ENCODE data around the gene CNTN5.
A peak's percentile ranks its signal among the peaks of the same experiment; 100 is the strongest.
"Not testable (repeated sequence)": the region's sequence is repeated elsewhere in the genome, so short reads cannot be mapped to it uniquely, and the experiment has no call there.

Gene CNTN5

DNA sequence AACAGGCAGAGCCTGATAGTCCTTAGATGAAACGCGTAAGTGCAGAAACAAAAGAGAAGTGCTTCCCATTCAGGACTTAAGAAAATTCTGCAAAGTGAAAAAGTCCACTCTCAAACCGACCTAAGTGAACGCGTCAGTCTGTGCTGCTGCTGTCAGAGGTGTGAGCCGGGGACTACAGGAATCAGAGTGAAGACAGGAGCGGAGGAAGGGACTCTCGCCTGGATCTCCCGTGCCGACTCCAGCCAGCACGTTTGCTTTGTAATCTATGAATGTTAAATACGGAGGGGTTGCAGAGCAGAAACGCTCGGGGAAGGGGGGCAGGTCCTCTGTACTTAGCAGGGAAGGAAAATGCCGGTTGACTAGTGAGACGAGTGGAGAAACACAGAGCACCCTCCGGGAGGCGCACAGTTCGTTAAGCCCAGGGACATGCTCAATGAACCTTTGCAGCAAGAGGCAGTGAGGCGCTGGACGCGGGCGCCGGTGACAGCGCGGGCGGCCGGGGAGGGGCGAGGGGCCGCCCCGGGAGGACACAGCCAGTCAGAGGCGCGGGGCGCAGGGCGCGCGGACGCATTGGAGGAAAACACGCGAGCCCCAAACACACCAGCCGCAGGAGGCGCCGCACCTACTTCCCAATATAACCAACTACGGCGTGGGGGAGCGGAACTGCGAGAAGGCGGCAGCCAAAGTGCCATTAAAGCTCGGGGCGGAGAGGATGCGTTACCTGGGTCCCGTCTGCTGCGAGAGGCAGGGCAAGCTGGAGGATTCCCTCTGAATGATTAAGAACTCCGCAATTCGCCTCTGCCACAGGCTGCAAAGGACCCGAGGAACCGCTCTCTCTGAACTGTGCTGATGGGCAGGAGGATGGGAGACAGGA, at the start of gene CNTN5:
Gene CNTN5 (plus strand): TSS at position 598 of the 874 bp plus-strand sequence.
- no peak for DNase-seq

DNA sequence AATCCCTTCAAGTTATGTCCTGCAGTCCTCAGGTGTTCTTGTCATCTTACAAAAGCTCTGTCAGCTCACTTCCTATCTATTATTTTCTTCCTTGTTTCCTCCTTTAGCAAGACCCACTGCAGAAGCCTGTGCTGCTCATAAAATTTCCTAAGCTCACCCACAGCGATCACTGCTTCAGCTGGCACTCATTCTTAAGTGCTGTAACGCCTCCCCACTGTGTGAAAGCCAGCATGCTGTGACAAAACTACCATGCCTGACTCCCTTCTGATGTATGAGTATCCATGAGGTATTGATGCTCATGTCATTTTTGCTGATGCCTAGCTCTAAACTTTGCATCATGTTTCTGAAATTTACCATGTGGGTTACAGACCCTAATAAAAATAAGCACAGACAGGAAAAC, 41.5 kb upstream of the CNTN5 start:
- DNase-seq = no peak

DNA sequence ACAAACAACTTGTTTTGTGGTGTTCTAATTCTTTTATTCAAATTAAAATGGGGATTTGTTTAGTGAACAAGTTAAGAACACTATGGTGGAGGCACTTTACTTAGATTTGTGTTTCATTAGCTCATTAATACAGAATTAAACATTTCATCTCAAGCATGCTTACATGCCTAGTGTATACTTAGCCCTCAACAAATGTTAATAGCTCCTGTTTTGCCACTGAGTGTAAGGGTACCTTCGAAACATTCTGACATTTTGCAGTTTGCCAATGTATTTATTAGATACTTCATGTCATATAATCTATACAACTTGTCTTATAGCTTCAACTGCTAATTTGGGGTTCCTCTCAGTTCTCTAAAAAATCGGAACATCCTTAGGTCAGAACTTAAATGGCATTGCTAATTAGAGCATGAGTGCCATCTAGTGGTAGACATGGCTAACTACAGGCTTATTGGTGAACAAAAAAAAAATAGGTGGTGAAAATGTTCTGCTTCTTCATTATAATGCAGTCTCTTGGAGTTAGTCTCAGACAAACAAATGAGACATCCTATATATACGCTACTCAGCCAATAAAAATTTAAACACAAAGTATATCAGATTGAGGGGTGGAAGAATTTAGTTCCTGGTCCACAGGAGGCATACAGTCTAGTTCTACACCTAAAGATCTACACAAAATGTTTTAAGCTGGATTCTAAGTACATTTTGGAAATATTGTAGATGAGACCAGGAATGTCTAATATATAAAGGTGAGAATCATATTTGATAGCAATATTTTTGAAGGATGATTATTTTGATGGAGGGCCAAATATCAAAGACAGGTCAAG, 4.9 kb upstream of the CNTN5 start:
- DNase-seq = peak; percentile 58

DNA sequence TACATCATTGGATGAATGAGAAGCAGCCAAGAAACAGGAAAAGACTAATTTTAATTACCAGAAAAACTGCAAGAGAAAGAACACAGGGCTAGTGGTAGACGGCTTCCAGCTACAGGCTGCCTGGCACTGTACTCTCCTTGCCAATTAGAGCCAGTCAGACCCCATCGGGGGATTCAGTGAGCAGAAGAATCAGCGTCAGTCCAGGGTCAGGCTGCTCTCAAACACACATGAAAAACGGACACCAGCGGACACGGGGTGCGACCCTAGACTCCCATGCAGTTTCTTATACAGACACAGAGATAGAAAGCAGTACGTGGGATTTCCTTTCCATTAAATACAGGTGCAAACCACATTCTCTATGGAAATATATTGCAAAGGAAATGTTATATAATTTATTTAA, 1.1 kb upstream of the CNTN5 start:
- DNase-seq = no peak

DNA sequence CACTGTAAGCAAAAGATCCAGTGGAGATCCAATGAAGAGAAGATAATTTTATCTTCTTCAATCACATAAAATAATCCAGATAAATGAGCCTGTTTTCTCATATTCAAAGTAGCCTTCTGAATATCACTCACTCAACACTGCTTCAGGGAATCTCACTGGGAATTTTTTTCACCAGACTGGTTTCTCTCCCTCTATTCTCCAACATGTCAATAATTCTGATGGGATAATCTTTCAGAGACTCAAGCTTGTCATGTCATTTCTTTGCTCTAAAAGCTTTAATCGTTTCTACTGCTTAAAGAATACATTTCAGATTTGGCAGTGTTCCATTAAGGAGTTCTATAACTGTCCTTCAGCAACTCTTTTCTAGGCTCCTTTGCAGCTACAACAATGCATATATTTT, 16.3 kb downstream of the CNTN5 start:
- DNase-seq = no peak

DNA sequence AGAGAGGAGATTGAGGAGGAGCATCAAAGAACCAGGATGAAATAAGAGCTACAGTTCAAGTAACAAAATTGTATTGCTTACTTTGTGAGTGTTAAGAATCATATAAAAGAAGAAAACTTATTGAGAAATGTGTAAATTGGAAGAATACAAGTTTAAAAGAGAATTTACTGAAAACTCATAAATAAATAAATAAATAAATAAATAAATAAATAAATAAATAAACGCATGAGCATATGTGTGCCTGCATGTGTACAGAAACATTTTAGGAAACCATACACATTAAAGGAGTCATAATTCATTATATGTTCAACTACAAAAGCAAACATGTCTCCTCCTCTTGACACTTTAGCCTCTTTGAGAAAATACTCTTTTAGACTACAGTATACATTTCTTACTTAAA, 42.6 kb downstream of the CNTN5 start:
- DNase-seq = no peak

DNA sequence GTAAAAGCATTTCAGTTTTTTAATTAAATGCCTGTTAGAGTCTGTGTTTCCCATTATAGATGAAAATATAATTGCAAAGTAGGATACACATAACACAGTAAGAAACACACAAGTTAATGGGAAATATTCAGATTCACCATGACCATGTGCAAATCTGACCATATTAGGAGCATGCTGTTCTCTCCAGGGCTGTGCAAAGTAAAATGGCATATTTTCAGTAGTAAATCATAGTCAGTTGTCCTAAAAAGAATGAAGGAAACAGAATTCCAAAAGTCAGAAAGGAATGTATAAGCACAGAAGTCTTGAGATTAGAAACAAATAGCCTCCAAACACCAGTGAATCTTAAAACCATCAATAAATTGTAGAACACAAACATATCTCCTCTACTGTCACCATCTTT, 44.4 kb downstream of the CNTN5 start:
- no peak for DNase-seq

DNA sequence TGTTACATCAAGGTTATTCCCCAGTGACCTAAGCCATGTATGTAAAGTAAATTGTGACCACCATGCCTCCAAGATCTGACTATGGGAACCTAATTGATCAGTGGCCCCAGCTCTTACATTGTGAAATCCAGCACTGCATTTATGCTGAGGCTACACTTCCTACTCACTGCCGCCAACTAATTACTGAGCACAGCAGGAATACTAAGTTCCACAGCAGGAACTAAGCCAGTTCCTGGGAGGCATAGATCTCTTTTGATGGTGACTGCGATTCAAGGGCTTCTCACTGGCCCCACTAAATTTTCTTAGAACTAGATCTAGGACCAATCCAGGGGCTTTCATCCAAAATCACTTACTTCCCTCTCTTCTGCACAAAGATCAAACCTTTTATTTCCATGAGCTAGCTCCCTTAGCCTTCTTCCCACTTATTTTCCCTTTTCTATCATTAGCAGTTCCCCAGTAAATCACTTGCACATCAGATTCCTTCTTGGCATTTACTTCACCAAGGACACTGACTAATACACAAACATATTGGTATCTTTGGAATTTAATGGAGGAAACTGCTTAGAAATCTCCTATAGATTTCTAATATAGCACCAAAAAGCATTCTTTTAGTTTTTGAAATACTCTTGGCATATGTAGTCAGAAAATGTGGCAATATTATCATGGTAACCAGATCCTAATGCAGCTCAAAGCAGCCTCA, 46.0 kb downstream of the CNTN5 start:
- no peak for DNase-seq

DNA sequence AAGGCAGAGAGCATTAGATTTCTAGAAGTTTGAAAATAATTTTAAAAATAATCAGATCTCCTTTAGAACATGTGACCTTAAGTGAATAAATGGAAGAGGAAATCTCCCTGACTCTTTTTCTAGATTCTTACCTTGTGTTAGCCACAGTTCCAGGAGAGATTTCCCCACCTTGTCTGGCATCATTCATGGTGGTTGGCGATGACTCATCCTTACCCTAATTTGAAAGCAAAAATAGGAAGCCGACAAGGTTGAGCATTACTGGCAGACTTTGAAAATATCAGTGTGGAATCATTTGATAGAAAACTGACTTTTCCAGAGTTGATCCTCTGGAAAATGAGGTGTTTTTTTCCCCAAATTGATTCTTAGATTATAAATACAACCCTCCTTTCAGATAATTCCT, 48.1 kb downstream of the CNTN5 start:
- no peak for DNase-seq

DNA sequence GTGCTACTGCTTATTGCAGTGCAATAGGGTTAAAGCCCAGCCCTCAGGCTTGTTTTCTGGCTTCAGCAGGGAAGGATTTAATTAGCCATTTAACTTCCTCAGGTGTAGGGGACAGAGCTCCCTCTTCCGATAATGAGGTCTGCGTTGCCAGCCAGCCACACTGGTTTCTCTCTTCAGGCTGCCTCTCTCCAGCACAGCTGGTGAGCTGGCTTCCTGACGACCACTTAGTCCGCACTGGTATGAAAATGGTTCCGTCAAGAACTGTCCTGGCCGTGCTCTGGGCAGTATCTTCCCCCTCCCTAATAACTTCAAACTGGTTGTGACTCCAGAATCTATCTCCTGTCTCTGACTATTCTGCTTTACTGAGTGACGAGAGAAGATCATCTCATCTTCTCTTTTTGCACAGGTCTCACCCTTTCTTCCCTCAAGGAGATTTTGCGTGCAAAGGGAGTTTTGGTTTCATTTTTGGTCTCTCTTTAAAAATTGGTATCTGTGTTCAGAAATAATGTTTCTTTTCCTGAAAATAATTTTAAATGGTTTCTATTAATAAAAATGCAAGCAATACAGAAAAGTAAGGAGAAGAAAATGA, 49.2 kb downstream of the CNTN5 start:
- DNase-seq = no peak

DNA sequence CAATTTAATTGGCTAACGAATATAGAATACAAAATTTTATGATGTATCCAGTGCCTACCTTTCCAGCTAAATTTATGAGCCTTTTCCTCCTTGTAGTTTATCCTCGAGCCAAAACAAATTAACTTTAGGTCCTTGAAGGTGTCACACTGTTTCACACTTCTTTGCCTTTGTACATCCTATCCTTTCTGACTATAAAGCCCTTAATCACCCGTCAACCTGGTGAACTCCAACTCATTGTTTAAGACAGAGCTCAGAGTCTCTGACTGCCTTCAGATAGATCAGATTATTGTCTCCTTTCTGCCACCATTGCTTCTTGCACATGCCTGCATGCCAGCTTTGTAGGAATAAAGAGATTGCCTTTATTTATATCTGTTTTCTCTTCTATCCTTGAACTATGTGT, 58.8 kb downstream of the CNTN5 start:
- DNase-seq = no peak

DNA sequence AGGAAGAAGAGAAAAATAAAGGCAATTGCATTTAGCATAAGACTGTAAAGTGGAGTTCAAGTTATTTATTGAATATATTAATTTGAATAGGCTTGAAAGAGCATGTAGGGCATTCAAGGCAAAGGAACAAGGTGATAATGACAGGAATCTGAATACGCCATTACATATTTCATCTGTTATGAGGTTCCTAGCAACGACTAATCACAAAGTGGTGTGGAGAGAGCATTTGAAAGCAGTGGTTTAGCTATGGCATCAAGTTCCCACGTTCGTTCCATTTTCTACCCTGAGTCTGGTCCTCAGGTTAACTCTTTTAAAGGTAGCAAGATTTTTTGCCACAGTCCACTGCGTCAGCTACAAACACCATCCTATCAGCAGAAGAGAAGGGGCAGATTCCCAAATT, 59.4 kb downstream of the CNTN5 start:
- DNase-seq = no peak

DNA sequence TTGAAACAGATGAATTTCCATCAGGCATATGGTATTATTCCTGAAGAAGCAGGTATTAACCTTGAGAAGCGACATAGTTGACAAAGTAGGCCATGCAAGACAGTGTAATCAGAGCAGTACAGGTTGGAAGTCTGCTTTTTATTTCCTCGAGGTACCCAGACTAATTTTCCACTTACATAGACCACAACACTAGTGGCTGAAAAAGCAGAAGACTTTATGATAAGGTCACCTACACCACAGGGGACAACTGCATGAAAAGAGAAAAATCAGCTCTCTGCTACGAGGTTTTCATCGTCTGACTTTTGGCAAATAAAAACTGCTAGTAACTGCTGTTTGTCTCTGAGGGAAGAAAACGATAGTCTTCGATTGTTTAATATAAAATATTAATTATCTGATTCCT, 77.5 kb downstream of the CNTN5 start:
- DNase-seq = no peak

DNA sequence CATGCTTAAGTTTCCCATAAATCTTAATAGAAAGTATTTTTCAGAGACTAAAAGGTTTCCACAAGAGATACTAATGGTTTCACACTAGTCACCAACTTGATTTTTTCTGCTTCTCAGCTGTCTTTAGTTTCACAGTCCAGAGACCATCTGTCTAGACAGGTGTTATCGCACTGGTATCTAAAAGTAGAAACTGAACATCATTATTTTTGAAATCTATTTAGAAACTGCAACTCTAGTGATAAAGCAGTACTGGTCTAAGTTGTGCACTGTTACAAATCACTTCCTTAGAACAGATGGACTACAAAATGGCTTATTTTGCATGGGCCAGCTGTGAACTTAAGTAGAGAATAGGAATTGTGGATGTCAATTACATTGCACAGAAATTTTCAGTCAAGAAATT, 78.0 kb downstream of the CNTN5 start:
- no peak for DNase-seq

DNA sequence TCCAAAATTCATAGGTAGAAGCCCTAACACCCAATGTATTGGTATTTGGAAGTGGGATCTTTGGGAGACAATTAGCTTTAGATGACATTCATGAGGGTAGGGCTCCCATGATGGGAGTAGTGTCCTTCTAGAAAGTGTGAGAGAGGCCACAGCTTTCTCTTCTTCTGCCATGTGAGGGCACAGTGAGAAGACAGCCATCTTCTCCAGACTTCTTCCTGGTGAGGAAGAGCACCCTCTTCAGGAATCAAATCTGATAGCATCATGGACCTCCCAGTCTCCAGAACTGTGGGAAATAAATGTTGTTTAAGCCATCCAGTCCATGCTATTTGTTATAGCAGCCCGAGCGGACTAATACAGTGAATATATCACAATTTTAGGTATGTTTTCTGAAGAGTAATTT, 96.9 kb downstream of the CNTN5 start:
- no peak for DNase-seq

DNA sequence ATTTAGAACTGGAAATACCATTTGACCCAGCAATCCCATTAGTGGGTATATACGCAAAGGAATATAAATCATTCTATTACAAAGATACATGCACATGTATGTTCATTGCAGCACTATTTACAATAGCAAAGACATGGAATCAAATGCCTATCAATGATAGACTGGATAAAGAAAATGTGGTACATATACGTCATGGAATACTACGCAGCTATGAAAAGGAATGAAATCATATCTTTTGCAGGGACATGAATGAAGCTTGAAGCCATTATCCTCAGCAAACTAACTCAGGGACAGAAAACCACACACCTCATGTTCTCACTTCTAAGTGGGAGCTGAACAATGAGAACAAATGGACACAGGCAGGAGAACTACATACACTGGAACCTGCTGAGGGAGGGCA, 113.1 kb downstream of the CNTN5 start:
- DNase-seq = not testable (repeated sequence)

DNA sequence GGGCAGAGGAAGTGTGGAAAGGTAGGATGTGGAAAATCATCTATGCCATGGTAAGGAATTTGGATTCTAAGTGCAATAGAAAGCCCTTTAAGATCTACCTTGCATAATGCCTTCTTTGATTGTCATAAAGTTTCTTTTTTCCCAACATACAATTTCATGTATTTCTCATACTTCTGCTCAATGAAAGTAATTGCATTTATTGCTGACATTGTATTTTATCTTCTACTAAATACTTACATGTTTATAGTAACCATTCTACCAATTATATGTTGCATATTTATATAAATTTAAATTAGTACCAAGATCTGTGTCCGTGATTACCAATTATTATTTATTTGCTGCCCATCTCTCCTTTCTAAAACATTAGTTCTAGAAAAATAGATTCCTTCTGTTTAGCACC, 114.8 kb downstream of the CNTN5 start:
- no peak for DNase-seq

DNA sequence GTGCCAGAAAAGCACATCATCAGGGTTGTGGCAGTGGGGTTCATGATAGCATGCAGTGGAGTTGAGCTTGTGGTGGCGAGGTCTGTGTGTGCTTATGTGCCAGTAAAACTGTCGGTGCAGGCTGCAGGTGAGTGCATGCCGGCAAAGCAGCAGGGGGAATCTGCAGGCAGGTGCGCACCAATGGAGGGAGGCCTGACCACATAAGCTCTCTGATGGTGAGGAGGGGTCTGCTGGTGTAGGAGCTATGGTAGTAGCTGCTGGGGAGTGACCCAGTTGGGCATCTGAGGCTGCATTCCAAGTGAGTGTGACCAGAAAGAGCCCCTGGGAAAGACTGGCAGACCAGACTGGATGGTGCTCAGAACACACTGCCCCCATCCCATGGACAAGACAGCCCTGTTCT, 121.5 kb downstream of the CNTN5 start:
- no peak for DNase-seq

DNA sequence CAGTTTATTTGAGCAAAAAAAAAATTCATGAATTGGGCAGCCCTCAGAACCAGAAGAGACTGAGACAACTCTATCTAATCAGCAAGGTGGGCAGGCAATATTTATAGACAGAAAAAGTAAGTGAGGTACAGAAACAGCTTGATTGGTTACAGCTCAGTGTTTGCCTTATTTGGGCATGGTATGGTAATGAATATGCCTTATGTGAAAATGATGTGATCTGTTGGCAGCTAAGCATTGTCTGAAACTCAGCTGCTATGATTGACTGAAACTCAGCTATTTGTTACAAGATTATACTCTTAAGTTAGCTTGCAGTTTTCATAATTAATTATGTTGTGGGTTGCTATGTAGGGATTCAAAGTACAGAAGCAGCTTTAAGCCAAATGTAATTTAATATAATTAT, 127.6 kb downstream of the CNTN5 start:
- no peak for DNase-seq

DNA sequence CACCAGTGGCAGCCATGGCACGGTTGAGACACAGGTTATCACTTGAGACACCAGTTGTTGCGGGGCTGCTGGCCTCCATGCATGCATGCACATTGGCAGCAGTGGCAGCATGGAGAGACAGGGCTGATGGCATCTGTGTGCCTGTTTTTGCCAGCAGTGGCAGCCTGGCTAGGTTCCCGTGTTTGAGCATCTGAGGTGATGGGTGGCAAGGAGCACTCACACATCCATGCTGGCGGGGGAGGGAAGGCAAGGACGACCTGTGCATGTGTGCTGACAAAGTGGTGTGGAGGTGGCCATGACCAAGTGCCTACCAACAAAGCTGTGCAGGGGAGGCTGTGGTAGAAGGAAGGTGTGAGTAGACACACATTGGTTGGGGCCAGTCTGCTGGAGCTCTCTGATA, 133.5 kb downstream of the CNTN5 start:
- no peak for DNase-seq

DNA sequence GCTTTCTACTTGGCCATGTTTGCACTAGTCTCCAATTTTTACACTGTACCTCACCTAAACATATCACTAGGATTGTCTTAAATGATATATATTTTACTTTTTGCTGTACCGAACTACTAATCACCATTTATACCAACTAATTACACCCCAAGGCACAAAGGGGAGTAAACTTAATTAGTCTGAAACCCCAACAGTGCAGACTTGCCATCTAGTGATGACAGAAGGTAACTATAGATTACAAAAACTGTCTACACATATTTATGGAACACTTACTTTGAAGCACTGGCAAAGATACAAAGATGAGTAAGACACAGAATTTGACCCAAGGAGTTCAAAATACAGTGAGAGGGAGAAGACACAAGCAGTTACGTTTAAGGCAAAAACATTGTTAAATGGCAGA, 139.7 kb downstream of the CNTN5 start:
- no peak for DNase-seq

DNA sequence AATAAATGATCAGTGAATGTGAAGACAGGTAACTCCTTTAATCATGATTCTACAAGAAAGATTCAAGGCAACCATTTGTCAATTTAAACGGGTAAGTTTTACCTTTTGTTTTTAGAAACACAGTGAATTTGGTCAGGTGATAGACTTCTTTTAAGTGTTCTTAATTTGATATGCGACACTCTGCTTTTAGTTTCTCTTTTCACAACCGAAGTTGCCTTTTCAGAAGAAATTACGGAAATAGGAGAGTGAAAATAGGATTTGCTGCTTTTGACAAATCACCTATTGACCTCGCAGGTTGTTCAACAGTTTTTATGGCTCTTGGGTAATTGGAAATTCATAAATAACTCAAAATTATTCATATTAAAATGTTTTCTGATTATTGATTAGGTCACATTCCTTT, 142.1 kb downstream of the CNTN5 start:
- no peak for DNase-seq

DNA sequence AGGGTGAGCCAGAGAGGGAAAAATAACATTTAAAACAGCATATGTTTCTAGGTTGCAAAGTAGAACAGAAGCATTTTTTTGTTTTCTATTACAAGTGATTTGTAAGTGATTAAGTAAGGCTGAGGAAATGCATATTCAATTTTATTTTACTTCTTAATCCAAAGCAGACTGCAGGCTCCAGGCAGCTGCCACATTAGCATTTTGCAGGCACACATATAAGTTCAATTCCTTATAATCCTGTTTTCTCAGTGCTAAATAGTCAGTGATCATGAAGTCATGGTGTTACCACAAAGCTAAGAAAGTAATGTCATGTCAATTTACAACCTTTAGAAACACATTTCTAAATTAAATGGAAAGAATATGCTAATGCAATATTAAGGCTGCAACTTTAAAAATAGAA, 149.8 kb downstream of the CNTN5 start:
- no peak for DNase-seq

Data from suppressor macrophage treated with lipopolysaccharide for 4 hours (primary cell).